ENCODE data around the gene VPS45. TPM values are rescaled to one million over a fixed set of nuclear protein-coding genes. Genes with fewer than 3 reads are reported as not detected.
"Not testable (repeated sequence)": the region's sequence is repeated elsewhere in the genome, so short reads cannot be mapped to it uniquely, and the experiment has no call there.

VPS45 gene
- total RNA-seq, 4 donors from 2014 or later = 32.6 to 41.2 (median 37.1) TPM

DNA sequence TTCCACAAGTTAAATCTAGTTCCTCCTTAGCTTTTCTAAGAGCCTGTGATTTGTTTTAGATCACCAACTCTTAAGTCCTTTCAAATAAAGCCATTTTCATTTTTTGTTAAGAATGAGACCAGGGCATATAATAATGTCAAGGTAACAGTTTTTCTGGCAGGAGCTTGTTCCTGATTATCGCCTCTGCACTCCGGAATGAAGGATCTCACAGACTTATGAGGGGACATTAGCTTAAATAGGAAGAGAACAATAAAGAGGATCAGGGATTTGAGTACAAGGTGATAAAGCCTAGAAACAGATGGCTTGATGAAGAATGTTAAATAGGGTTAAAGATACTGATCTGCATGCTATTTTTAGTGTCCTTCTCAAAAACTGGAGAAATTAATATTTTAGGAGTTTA lies 43.4 kb upstream of the VPS45 start:
- Histone ChIP-seq H3K36me3 (no peaks in the 10 kb centered on the region), H3K9me3 (no peaks in the 10 kb centered on the region), H3K27me3 (no peaks in the 10 kb centered on the region), H3K27ac (no peak overlapping the region), H3K4me1 (peaks cover 0 to 17% (median 0%) of the 10 kb centered on the region in 4 donors), H3K4me3 (no peak overlapping the region)
- DNase-seq (ENCODE audit: low spot score in 2 of 2) = no peak
- TF ChIP-seq POLR2A (IDR thresholded peaks at IDR 0.05) (no peak), EP300 (IDR thresholded peaks at IDR 0.05) (no peak)
- TF ChIP-seq, protein P1, sequence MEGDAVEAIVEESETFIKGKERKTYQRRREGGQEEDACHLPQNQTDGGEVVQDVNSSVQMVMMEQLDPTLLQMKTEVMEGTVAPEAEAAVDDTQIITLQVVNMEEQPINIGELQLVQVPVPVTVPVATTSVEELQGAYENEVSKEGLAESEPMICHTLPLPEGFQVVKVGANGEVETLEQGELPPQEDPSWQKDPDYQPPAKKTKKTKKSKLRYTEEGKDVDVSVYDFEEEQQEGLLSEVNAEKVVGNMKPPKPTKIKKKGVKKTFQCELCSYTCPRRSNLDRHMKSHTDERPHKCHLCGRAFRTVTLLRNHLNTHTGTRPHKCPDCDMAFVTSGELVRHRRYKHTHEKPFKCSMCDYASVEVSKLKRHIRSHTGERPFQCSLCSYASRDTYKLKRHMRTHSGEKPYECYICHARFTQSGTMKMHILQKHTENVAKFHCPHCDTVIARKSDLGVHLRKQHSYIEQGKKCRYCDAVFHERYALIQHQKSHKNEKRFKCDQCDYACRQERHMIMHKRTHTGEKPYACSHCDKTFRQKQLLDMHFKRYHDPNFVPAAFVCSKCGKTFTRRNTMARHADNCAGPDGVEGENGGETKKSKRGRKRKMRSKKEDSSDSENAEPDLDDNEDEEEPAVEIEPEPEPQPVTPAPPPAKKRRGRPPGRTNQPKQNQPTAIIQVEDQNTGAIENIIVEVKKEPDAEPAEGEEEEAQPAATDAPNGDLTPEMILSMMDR (IDR thresholded peaks at IDR 0.05) = no peak
- 88 to 91% methylated on average over 2 of the region's 2 CpGs for WGBS, 2 donors

DNA sequence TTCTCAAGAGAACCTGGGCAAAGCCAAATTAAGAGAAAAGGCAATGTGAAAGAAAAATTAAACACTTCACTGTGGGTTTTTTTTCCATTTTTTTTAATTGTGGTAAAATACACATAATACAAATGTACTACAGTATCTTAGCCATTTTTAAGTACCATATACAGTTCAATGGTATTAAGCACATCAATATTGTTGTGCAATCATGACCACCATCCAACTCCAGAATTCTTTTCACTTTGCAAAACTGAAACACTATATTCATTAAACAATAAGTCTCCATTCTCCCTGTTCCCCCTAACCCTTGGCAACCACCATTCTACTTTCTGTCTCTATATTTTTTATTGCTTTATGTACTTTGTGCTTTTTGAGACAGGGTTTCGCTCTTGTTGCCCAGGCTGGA lies 39.3 kb upstream of the VPS45 start:
- no peak for DNase-seq (ENCODE audit: low spot score in 2 of 2)
- no peak overlapping the region for H3K27ac ChIP-seq
- WGBS, 2 donors = 96 to 100% methylated on average over 1 of the region's 1 CpG
- no peaks in the 10 kb centered on the region for H3K4me1 ChIP-seq
- H3K4me3 ChIP-seq = no peak overlapping the region
- no peaks in the 10 kb centered on the region for H3K9me3 ChIP-seq
- TF ChIP-seq EP300 (IDR thresholded peaks at IDR 0.05) = no peak
- no peak for TF ChIP-seq POLR2A (IDR thresholded peaks at IDR 0.05)
- TF ChIP-seq, protein P1 (IDR thresholded peaks at IDR 0.05) = no peak
- H3K36me3 ChIP-seq = no peaks in the 10 kb centered on the region
- H3K27me3 ChIP-seq = no peaks in the 10 kb centered on the region

DNA sequence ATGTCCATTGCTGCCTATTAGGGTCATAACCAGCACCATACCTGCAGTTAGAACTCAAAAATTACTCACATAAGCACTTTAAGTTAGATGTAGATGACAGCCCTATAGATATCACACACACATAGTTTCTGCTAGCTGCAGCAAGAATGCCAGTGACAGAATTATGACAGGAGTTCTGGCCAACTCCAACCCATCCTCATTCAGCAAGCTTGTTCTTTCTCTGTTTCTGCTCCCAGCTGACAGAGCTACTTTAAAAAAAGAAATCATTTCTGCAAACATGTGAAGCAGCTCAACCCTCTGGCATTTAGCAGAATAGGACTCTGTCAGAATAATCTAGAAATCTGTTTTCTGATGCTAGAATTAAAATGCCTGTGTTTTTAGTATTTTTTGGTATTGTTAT lies 33.2 kb upstream of the VPS45 start:
- H3K36me3 ChIP-seq = no peaks in the 10 kb centered on the region
- no peak for TF ChIP-seq EP300 (IDR thresholded peaks at IDR 0.05)
- no peaks in the 10 kb centered on the region for H3K9me3 ChIP-seq
- H3K27me3 ChIP-seq = no peaks in the 10 kb centered on the region
- no peak overlapping the region for H3K27ac ChIP-seq
- H3K4me3 ChIP-seq = no peak overlapping the region
- no peak for DNase-seq (ENCODE audit: low spot score in 2 of 2)
- no peaks in the 10 kb centered on the region for H3K4me1 ChIP-seq

DNA sequence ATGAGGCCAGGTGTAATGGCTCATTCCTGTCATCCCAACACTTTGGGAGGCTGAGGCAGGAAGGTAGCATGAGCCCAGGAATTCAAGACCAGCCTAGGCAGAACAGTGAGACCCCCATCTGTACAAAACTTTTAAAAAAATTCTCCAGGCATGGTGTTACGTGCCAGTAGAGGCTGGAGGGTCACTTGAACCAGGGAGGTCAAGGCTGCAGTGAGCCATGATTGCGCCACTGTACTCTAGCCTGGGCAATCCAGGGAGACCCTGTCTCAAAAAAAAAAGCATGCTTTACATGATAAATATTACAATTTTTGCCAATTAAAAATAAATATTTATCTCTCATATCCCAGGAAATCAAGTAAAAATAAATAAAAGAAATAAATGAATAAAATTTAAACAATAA lies 17.6 kb upstream of the VPS45 start:
- H3K27ac ChIP-seq = peak overlapping the region in 1 of 4 donors; percentile 17
- no peaks in the 10 kb centered on the region for H3K27me3 ChIP-seq
- no peak for TF ChIP-seq POLR2A (IDR thresholded peaks at IDR 0.05)
- TF ChIP-seq, protein P1 (IDR thresholded peaks at IDR 0.05) = no peak
- no peak for TF ChIP-seq EP300 (IDR thresholded peaks at IDR 0.05)
- 69 to 77% methylated on average over 2 of the region's 2 CpGs for WGBS, 2 donors
- H3K36me3 ChIP-seq = peaks cover 0 to 10% (median 0%) of the 10 kb centered on the region in 3 donors
- H3K4me3 ChIP-seq = no peak overlapping the region
- peaks cover 0 to 12% (median 0%) of the 10 kb centered on the region in 4 donors for H3K4me1 ChIP-seq
- DNase-seq (ENCODE audit: low spot score in 2 of 2) = no peak
- no peaks in the 10 kb centered on the region for H3K9me3 ChIP-seq

DNA sequence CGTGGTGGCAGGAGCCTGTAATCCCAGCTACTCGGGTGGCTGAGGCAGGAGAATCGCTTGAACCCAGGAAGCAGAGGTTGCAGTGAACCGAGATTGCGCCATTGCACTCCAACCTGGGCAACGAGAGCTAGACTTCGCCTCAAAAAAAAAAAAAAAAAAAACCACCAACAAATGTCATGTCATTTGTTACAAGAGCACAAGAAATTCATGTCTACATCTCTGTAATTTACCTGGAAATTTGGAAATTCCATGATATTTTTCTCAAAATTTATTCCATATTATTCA lies 16.5 kb upstream of the VPS45 start:
- peaks cover 0 to 10% (median 0%) of the 10 kb centered on the region in 3 donors for H3K36me3 ChIP-seq
- no peaks in the 10 kb centered on the region for H3K9me3 ChIP-seq
- no peak for DNase-seq (ENCODE audit: low spot score in 2 of 2)
- TF ChIP-seq POLR2A (IDR thresholded peaks at IDR 0.05) (no peak), EP300 (IDR thresholded peaks at IDR 0.05) (no peak)
- TF ChIP-seq, protein P1 (IDR thresholded peaks at IDR 0.05) = no peak
- H3K4me3 ChIP-seq = no peak overlapping the region
- H3K4me1 ChIP-seq = peaks cover 0 to 12% (median 0%) of the 10 kb centered on the region in 4 donors
- no peaks in the 10 kb centered on the region for H3K27me3 ChIP-seq
- WGBS, 2 donors = 58 to 59% methylated on average over 7 of the region's 7 CpGs
- H3K27ac ChIP-seq = no peak overlapping the region

DNA sequence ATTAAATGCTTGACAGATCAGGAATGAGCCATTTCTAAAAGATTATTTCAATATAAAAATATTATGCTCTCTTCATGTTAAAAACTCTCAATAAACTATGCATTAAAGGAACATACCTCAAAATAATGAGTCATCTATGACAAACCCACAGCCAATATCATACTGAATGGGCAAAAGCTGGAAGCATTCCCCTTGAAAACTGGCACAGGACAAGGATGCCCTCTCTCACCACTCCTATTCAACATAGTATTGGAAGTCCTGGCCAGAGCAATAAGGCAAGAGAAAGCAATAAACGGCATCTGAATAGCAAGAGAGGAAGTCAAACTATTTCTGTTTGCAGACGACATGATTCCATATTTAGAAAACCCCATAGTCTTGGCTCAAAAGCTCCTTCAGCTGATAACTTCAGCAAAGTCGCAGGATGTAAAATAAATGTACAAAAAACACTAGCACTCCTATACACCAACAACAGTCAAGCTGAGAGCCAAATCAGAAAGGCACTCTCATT lies 15.6 kb upstream of the VPS45 start:
- not testable (repeated sequence) for H3K36me3 ChIP-seq; H3K27me3 ChIP-seq; H3K9me3 ChIP-seq; DNase-seq (ENCODE audit: low spot score in 2 of 2); H3K4me3 ChIP-seq; H3K27ac ChIP-seq
- peaks cover 0 to 12% (median 0%) of the 10 kb centered on the region in 4 donors for H3K4me1 ChIP-seq
- WGBS, 2 donors = 33 to 39% methylated on average over 3 of the region's 3 CpGs

Data from tibial nerve (tissue), 4 donors.